GM10847 (cell line): ENCODE measurements around the gene KRT79.

Experiments
- POLR2A ChIP-seq: IDR thresholded peaks from 2 replicates; pipeline ENCODE4 v1.6.1; 2011; ENCODE audit not compliant: insufficient read length; ENCODE audit errors: extremely low read depth

KRT79 gene

DNA sequence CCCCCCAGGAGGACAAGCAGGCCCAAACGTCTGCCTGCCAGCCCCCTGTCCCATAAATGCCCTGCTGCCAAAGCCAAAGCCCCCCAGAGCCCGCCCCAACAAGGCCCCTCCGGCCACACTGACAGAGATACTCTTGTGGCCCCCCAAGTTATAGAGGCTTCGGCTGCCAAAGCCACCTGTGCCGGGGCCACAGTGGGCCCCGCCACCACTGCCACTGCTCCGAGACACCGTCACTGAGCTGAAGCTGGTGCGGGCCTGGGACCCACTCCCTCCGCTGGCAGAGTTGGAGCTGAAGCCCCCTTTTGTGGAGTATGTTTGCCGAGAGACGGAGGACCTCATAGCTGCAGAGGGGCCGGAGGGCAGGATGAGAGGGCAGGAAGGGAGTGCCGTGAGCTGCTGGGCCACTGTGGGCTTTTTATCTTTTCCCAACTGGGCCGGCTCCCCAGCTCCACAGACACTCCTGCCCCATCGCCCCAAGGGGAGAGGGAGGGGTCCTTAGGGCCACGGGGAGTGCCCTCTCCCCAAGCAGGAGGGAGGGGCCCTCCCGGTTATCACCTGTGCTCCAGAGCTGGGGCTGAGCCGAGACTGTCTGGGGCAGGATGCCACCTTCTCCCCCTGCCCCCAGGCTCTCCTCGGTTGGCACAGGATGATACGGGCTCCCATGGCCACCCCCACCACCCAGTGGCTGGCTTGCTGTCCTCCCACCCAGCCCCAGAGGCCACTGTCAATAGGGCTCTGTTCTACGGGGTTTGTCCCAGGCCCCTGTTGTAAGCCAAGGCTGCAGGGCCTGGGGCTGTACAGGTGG lies at the start of gene KRT79:
TSS of gene KRT79 (minus strand) at position 390 of the 805 bp plus-strand sequence. CDS start at position 339, 51 bp downstream.
- no peak for TF ChIP-seq POLR2A

DNA sequence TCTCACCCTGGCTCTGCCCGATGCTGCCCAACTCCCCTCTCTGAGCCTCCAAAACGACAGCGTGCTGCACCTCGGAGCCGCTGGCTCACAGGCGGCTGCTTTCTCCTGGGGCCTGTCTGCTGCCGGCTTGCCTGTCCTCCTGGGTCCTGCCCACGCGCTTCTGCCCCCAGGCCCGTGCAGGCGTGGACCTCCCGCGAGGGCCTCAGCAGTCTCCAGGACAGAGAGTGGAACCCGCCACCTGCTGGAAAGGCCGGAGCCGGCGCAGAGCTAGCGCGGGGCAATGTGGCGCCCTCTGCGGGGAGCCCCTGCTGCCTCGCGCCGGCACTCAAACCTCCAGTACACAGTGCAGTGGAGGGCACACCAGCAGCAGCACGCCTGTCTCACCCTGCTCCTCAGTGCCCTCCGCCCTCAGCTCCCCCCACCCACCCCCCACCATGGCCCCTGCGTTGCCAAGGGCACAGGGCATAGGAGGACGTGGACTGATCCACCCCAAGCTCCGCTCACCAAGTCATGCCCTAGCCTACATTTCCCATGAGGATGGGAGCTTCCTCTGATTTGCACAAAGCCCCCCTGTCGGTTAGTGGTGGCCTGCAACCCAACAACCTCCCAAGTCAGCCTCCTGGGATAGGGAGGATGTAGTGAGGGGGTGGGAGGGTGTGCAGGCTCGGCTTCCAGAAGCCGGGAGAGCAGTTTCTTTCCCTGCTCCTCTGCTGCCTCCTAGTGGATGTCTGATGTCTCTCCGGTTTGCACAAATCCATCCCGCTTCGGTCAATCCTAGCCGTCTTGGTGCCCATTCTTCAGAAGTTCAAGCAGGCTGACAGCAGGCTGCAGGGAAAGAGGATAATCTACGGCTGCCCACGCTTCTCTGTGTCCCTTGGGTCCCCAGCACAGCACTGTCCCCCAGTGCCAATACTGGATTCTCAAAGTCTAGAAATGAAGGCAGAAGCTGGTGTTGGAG lies 45.6 kb upstream of the KRT79 start:
- no peak for TF ChIP-seq POLR2A

- no peak for TF ChIP-seq POLR2A
These were observed 44.6 kb upstream of the KRT79 start for GRCh38 chr12:52878507-52879393.

DNA sequence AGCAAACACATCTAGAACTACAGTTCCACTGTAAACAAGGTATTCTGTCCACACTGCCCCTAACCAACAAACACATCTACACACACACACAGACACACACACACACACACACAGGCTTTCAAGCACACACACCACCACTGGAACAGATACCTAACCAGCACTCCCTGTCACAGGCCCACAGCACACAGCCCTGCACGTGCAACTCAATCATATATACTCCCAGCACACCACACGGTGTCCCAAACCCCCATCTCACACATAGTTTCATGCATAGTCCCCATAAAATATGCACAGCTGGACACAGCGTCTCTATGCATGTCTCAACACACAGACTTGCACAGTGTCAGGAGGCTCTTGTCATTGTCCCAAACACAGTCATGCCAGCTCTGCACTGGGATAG lies 43.1 kb upstream of the KRT79 start:
- no peak for TF ChIP-seq POLR2A

DNA sequence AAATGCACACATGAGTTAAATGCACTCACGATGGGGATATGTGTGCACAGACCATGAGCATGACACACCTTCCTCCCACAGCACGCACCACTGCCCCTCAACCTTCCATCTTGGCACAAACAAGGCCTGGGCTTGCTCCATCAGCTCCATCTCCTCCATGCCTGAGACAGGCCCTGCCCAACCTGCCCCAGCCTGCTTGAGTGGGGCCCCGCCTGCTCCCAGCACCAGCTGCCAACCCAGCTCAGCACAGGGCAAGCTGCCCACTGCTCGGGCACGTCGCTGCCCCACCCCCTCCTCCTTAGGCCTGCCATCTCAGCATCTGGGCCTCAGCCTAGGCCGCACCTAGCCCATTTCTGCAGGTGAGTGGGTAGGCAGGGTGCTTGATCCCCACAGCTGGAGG lies 42.3 kb upstream of the KRT79 start:
- TF ChIP-seq POLR2A = no peak

- TF ChIP-seq POLR2A = no peak
These were observed 40.7 kb upstream of the KRT79 start for GRCh38 chr12:52874573-52875435.

- TF ChIP-seq POLR2A = no peak
These were observed 39.9 kb upstream of the KRT79 start for GRCh38 chr12:52873832-52874572.

GRCh38 chr12:52873513-52873831 lies 39.4 kb upstream of the KRT79 start:
- no peak for TF ChIP-seq POLR2A

DNA sequence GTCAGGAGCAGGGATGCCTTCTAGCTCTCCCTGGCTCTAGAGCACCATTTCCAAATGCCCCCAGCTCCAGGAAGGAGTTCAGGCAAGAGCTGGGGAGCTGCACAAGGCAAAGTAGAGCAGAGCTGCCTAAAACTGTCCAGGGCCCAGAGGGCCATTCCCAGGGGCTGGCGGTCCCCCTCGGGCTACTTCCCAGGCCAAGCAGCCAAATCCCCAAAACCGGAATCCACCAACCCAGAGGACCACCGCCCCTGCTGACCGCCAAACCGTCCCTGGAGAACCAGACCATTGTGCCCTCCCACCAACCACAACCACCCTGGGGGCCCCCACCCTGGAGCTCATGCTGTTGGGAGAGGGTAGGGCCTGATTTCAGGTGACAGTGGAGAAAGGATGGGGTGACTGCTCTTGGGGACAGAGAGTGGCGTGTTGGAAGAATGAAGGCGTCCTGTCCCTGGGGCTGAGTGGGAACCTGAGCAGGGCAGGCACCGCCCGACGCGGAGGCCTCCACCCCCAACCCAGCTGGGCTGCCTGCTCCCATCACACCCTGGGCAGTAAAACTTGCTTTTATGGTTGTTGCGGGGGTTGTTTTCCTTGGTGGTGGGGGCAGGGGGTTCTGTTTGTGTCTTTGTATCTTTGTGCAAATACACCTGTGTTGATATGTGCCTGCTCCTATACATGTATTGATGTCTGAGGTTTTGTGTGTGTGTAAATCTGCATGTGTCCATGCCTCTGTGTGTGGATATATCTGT lies 38.7 kb upstream of the KRT79 start:
- TF ChIP-seq POLR2A = no peak

- no peak for TF ChIP-seq POLR2A
These were observed 37.4 kb upstream of the KRT79 start for GRCh38 chr12:52871291-52872039.

DNA sequence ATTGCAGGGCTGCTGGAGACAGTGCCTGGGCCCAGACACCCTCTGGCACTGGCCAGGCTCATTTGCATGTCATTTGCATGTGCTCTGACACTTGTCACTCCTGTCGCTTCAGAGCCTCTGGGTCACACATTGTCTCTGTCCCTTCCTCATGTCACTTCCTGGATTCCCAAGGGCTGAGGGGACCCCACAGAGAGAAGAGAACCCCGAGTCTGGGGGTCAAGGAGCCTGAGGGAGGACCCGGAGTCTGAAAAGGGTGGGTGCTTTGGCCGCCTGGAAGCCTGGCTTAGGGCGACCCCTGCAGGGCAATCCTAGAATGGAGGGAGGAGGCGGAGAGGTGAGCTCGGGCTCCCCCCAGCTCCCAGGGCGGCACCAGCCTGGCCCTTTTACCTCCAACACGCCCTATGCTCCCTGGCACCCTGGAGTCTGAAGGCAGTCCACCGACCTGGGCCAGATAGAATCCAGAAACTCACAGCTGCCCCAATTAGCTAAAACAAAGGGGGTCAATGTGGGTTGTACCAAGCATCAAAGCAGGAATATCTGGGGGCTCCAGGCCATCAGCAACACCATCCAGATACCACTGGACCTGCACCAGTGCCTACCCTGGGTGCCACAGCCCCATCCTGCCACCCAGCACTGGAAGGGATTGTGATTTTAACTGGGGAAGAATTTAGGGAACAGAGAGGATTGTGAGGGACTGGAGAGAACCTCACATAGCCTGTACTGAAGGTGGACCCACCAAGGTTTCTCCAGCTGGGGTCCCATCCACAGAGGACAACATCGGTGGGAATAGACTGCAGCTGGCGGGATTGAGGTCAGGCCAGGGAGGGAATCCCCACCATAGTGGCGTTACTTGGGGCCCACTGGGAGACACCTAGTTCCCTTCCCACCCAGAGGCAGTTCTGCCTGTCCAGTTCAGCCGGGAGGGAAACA lies 36.5 kb upstream of the KRT79 start:
- no peak for TF ChIP-seq POLR2A
